ENCODE data around the gene UNC13C.

GRCh38 chr15:53950572-53950971, 27.7 kb upstream of the UNC13C start:
- TF ChIP-seq CTCF (conservative IDR thresholded peaks at IDR 0.05; ENCODE audit: low read length): no peak
- no peak for TF ChIP-seq EZH2phosphoT487 (IDR thresholded peaks at IDR 0.05; ENCODE audit: borderline replicate concordance, low read depth, low read length)

All from OCI-LY7 (cell line).